Nephron (organoid): ENCODE data around the gene SNX21.

Experiments used
- H3K27ac Mint-ChIP-seq, 3 experiments: 2 replicates each; pipeline ENCODE4 v1.8.0; 2020; ENCODE audit warnings: mixed read lengths in 3 of 3, mild to moderate bottlenecking in 2 of 3, moderate library complexity in 1 of 3
- H3K27me3 Mint-ChIP-seq: 2 replicates; pipeline ENCODE4 v1.8.0; 2021; ENCODE audit warnings: low read depth, mild to moderate bottlenecking, moderate library complexity, mixed read lengths
- H3K36me3 Mint-ChIP-seq: 2 replicates; pipeline ENCODE4 v1.8.0; 2020; ENCODE audit warnings: low read depth, mixed read lengths
- H3K4me1 Mint-ChIP-seq: 2 replicates; pipeline ENCODE4 v1.8.0; 2020; ENCODE audit warnings: mixed read lengths
- H3K4me3 Mint-ChIP-seq, 3 experiments: 2 replicates each; pipeline ENCODE4 v1.8.0; 2020; ENCODE audit warnings: mild to moderate bottlenecking in 3 of 3, mixed read lengths in 3 of 3, moderate library complexity in 2 of 3
- H3K9me3 Mint-ChIP-seq: 2 replicates; pipeline ENCODE4 v1.8.0; 2020; ENCODE audit warnings: mixed read lengths
- CTCF ChIP-seq, 3 experiments: fragments of 200-600 bp; sonication (generic); IDR thresholded peaks; one replicate each; pipeline ENCODE4 v1.5.0; 2021; ENCODE audit warnings: antibody characterized with exemption in 3 of 3; ENCODE audit not compliant: unreplicated experiment in 3 of 3

SNX21 gene

GRCh38 chr20:45813489-45813888 is 20.1 kb upstream of the SNX21 start:
- peak overlapping the region; percentile 90 to 94 (median 93) for H3K4me3 Mint-ChIP-seq
- H3K36me3 Mint-ChIP-seq: peaks cover 46% of the 10 kb centered on the region
- H3K27me3 Mint-ChIP-seq: no peaks in the 10 kb centered on the region
- H3K27ac Mint-ChIP-seq: peak overlapping the region in 2 of 3 experiments; percentile 26 to 34
- H3K9me3 Mint-ChIP-seq: no peaks in the 10 kb centered on the region
- H3K4me1 Mint-ChIP-seq: peaks cover 28% of the 10 kb centered on the region
- TF ChIP-seq CTCF (IDR thresholded peaks at IDR 0.05; ENCODE audit: unreplicated experiment in 3 of 3): no peak

- Mint-ChIP-seq H3K27ac (no peak overlapping the region), H3K9me3 (no peaks in the 10 kb centered on the region), H3K27me3 (no peaks in the 10 kb centered on the region), H3K4me1 (peaks cover 32% of the 10 kb centered on the region), H3K36me3 (peaks cover 39% of the 10 kb centered on the region), H3K4me3 (peak overlapping the region in 1 of 3 experiments; percentile 22)
- no peak for TF ChIP-seq CTCF (IDR thresholded peaks at IDR 0.05; ENCODE audit: unreplicated experiment in 3 of 3)
Observed at GRCh38 chr20:45814314-45814713, 19.3 kb upstream of the SNX21 start.

- H3K4me1 Mint-ChIP-seq: peaks cover 41% of the 10 kb centered on the region
- no peak for TF ChIP-seq CTCF (IDR thresholded peaks at IDR 0.05; ENCODE audit: unreplicated experiment in 3 of 3)
Observed at GRCh38 chr20:45816951-45817350, 16.6 kb upstream of the SNX21 start.

GRCh38 chr20:45817376-45818194 is 16.0 kb upstream of the SNX21 start:
- TF ChIP-seq CTCF (IDR thresholded peaks at IDR 0.05; ENCODE audit: unreplicated experiment in 3 of 3): no peak
- H3K27ac Mint-ChIP-seq: peak overlapping the region in 2 of 3 experiments; percentile 13 to 55
- peaks cover 14% of the 10 kb centered on the region for H3K36me3 Mint-ChIP-seq
- peaks cover 13% of the 10 kb centered on the region for H3K27me3 Mint-ChIP-seq
- H3K4me1 Mint-ChIP-seq: peaks cover 41% of the 10 kb centered on the region
- no peak overlapping the region for H3K4me3 Mint-ChIP-seq
- no peaks in the 10 kb centered on the region for H3K9me3 Mint-ChIP-seq

More at GRCh38 chr20:45816951-45817350, 16.6 kb upstream of the SNX21 start:
- H3K27ac Mint-ChIP-seq: peak overlapping the region in 2 of 3 experiments; percentile 34 to 69
- H3K9me3 Mint-ChIP-seq: no peaks in the 10 kb centered on the region
- H3K27me3 Mint-ChIP-seq: peaks cover 7% of the 10 kb centered on the region
- peaks cover 17% of the 10 kb centered on the region for H3K36me3 Mint-ChIP-seq
- peak overlapping the region in 2 of 3 experiments; percentile 40 to 60 for H3K4me3 Mint-ChIP-seq

- Mint-ChIP-seq H3K36me3 (peaks cover 14% of the 10 kb centered on the region), H3K27ac (peak overlapping the region in 2 of 3 experiments; percentile 13 to 40), H3K27me3 (peaks cover 17% of the 10 kb centered on the region), H3K9me3 (no peaks in the 10 kb centered on the region), H3K4me3 (no peak overlapping the region), H3K4me1 (peaks cover 38% of the 10 kb centered on the region)
- TF ChIP-seq CTCF (IDR thresholded peaks at IDR 0.05; ENCODE audit: unreplicated experiment in 3 of 3): no peak
Observed at GRCh38 chr20:45818239-45818638, 15.4 kb upstream of the SNX21 start.
